Glutamatergic neuron (in vitro differentiated cells): ENCODE data around the gene NIPBL. TPM values are rescaled to one million over a fixed set of nuclear protein-coding genes. Genes with fewer than 3 reads are reported as not detected.

Source experiments
- DNase-seq: peaks from one replicate; pipeline ENCODE4 v3.0.0; 2022
- H3K27ac Mint-ChIP-seq: one replicate; pipeline ENCODE4 v1.8.0; 2020; ENCODE audit warnings: mild to moderate bottlenecking, mixed read lengths, inconsistent platforms; ENCODE audit not compliant: unreplicated experiment
- H3K27me3 Mint-ChIP-seq: one replicate; pipeline ENCODE4 v1.8.0; 2020; ENCODE audit warnings: mild to moderate bottlenecking, moderate library complexity, mixed read lengths, inconsistent platforms; ENCODE audit not compliant: unreplicated experiment
- H3K36me3 Mint-ChIP-seq: one replicate; pipeline ENCODE4 v1.8.0; 2020; ENCODE audit warnings: mild to moderate bottlenecking, mixed read lengths, inconsistent platforms; ENCODE audit not compliant: unreplicated experiment
- H3K4me1 Mint-ChIP-seq: one replicate; pipeline ENCODE4 v1.8.0; 2020; ENCODE audit warnings: mild to moderate bottlenecking, low read depth, mixed read lengths, inconsistent platforms; ENCODE audit not compliant: unreplicated experiment
- H3K4me3 Mint-ChIP-seq: one replicate; pipeline ENCODE4 v1.8.0; 2020; ENCODE audit warnings: mild to moderate bottlenecking, mixed read lengths, inconsistent platforms; ENCODE audit not compliant: unreplicated experiment
- H3K9me3 Mint-ChIP-seq: one replicate; pipeline ENCODE4 v1.8.0; 2020; ENCODE audit warnings: mild to moderate bottlenecking, moderate library complexity, mixed read lengths, inconsistent platforms; ENCODE audit not compliant: unreplicated experiment
- total RNA-seq: library from RNA; stranded (reverse); fragmentation: NEBNext Ultra II Directional; extraction: Animal tissue kit (Norgen Biotek cat#: 25700); gene quantifications from one replicate; pipeline ENCODE4 v1.2.1, GENCODE V29; 2021; ENCODE audit not compliant: unreplicated experiment
- TF ChIP-seq, protein P1 (sequence below): fragments of 200-600 bp; sonication (generic); IDR thresholded peaks from one replicate; pipeline ENCODE4 v1.5.0; 2021; ENCODE audit not compliant: partially characterized antibody, unreplicated experiment

Gene NIPBL
- total RNA-seq, 1 donor from 2014 or later: 81.1 TPM

DNA sequence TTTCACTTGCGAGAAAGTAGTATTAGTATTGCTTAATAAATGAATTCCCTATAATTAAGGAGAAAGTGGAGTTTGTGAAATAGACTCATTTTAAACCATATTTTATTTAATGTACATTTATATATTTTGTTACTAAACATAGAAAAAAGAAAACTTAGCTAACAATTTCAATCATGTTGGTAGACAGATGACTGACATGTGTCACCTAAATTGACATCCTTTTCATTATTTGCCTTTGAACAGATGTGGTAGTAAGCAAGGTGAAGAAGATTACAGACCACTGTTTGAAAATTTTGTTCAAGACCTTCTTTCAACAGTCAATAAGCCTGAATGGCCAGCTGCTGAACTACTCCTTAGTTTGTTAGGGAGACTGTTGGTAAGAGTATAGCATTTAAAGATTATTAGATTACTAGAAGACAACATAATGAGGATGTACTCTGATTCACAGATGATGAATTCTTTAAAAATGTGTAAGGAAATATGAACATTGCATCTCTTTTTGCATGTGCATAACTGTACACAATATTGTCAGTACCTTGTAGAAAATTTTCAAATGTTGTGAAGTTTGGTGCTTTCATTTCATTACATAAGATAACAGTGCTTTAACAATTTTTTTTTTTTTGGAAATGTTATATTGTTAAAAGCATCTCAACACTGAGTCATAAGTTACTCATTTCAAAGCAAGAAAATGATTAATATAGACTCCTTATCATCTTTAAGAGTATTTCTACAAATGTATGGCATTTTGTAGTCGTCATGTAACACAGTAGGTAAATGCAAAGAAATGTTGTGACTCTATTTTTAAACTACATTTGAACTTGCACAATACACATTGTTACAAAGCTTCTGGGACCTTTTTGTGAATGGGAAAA lies 139.5 kb downstream of the NIPBL start:
- H3K9me3 Mint-ChIP-seq: no peaks in the 10 kb centered on the region
- H3K4me3 Mint-ChIP-seq: no peak overlapping the region
- H3K4me1 Mint-ChIP-seq: no peaks in the 10 kb centered on the region
- H3K27ac Mint-ChIP-seq: no peak overlapping the region
- no peaks in the 10 kb centered on the region for H3K27me3 Mint-ChIP-seq
- DNase-seq: no peak
- H3K36me3 Mint-ChIP-seq: no peaks in the 10 kb centered on the region
- TF ChIP-seq, protein P1, sequence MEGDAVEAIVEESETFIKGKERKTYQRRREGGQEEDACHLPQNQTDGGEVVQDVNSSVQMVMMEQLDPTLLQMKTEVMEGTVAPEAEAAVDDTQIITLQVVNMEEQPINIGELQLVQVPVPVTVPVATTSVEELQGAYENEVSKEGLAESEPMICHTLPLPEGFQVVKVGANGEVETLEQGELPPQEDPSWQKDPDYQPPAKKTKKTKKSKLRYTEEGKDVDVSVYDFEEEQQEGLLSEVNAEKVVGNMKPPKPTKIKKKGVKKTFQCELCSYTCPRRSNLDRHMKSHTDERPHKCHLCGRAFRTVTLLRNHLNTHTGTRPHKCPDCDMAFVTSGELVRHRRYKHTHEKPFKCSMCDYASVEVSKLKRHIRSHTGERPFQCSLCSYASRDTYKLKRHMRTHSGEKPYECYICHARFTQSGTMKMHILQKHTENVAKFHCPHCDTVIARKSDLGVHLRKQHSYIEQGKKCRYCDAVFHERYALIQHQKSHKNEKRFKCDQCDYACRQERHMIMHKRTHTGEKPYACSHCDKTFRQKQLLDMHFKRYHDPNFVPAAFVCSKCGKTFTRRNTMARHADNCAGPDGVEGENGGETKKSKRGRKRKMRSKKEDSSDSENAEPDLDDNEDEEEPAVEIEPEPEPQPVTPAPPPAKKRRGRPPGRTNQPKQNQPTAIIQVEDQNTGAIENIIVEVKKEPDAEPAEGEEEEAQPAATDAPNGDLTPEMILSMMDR: no peak

GRCh38 chr5:37028910-37029309 lies 152.3 kb downstream of the NIPBL start:
- Mint-ChIP-seq H3K27ac (no peak overlapping the region), H3K9me3 (no peaks in the 10 kb centered on the region), H3K27me3 (no peaks in the 10 kb centered on the region), H3K36me3 (no peaks in the 10 kb centered on the region), H3K4me3 (no peak overlapping the region), H3K4me1 (no peaks in the 10 kb centered on the region)
- TF ChIP-seq, protein P1: no peak
- no peak for DNase-seq

DNA sequence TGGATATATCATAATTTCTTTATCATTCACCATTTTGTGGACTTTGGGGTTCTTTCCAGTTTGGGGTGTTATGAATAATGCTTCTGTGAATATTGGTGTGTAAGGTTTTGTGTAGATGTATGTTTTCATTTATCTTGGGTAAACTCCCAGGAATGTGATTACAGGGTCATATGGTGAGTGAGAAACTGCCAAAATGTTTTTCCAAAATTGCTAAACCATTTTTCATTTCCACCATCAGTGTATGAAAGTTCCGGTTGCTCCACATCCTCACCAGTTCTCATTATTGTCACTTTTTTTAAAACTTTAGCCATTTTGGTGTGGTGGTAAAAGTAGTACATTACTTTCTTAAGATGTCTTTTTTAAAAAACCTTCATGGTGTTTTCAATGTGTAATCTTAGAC lies 152.9 kb downstream of the NIPBL start:
- Mint-ChIP-seq H3K27me3 (no peaks in the 10 kb centered on the region), H3K4me1 (no peaks in the 10 kb centered on the region), H3K36me3 (no peaks in the 10 kb centered on the region), H3K4me3 (no peak overlapping the region), H3K27ac (no peak overlapping the region), H3K9me3 (no peaks in the 10 kb centered on the region)
- DNase-seq: no peak
- TF ChIP-seq, protein P1: no peak

DNA sequence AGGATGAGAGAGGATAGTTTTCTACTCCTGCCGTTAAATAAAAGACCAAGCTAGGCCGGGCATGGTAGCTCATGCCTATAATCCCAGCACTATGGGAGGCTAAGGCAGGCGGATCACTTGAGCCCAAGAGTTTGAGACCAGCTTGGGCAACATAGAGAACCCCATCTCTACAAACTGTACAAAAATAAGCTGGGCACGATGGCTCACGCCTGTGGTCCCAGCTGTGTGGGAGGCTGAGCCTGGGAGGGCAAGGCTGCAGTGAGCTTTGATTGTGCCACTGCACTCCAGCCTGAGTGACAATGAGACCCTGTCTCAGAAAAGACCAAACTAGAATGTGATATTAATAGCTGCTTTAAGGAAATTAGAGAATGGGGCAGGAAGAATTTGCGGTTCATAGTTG lies 158.4 kb downstream of the NIPBL start:
- Mint-ChIP-seq H3K27ac (no peak overlapping the region), H3K27me3 (no peaks in the 10 kb centered on the region), H3K4me1 (no peaks in the 10 kb centered on the region), H3K4me3 (no peak overlapping the region), H3K9me3 (no peaks in the 10 kb centered on the region), H3K36me3 (no peaks in the 10 kb centered on the region)
- TF ChIP-seq, protein P1: no peak
- DNase-seq: no peak

DNA sequence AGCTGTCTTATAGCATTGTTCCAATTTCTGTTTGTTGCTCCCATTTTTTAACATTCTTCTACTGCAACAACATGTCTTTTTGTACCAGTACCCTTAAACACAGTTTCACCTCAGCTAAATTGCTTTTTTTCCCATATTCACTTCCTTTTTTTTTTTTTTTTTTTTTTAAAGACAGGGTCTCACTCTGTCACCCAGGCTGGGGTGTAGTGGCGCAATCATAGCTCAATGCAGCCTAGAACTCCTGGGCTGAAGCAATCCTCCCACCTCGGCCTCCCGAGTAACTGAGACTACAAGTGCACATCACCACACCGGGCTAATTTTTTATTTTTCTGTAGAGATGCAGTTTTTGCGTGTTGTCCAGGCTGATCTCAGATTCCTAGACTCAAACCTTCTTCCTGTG lies 161.3 kb downstream of the NIPBL start:
- Mint-ChIP-seq H3K27ac (no peak overlapping the region), H3K4me3 (no peak overlapping the region), H3K4me1 (no peaks in the 10 kb centered on the region), H3K9me3 (no peaks in the 10 kb centered on the region), H3K36me3 (no peaks in the 10 kb centered on the region), H3K27me3 (no peaks in the 10 kb centered on the region)
- DNase-seq: no peak
- TF ChIP-seq, protein P1: no peak
